Heart left ventricle (tissue), 16 donors: ENCODE results near the gene GABBR2. TPM values are rescaled to one million over a fixed set of nuclear protein-coding genes. Genes with fewer than 3 reads are reported as not detected.

Source experiments
- ATAC-seq, 4 donors: fragments of 200-7000 bp; cut with Tn5 transposase; one replicate each; pipeline ENCODE4 v1.9.1; 2020 to 2022; ENCODE audit warnings: moderate library complexity in 4 of 4, mild to moderate bottlenecking in 3 of 4, moderate number of reproducible peaks in 1 of 4
- DNase-seq, 5 donors: peaks; one replicate each; pipeline ENCODE4 v3.0.0-alpha.2; 2020
- H3K27ac ChIP-seq, 12 donors: fragments of 200-600 bp; sonication (generic) in 4 of 12; one replicate each; pipeline versions ENCODE4 v1.5.0 to v1.8.0; 2016 to 2022; ENCODE audit warnings: mild to moderate bottlenecking in 2 of 12
- H3K27me3 ChIP-seq, 9 donors: fragments of 200-600 bp; sonication (generic) in 2 of 9; one replicate each; pipeline versions ENCODE4 v1.5.1 to v1.8.0; 2016 to 2022; ENCODE audit warnings: mild to moderate bottlenecking in 3 of 9
- H3K36me3 ChIP-seq, 9 donors: fragments of 200-600 bp; sonication (generic) in 2 of 9; one replicate each; pipeline versions ENCODE4 v1.5.0 to v1.8.0; 2018 to 2022; ENCODE audit warnings: mild to moderate bottlenecking in 2 of 9
- H3K4me1 ChIP-seq, 12 donors: fragments of 200-600 bp; sonication (generic) in 4 of 12; one replicate each; pipeline versions ENCODE4 v1.5.0 to v1.8.0; 2016 to 2022; ENCODE audit warnings: mild to moderate bottlenecking in 3 of 12
- H3K4me3 ChIP-seq, 12 donors: fragments of 200-600 bp; sonication (generic) in 4 of 12; one replicate each; pipeline versions ENCODE4 v1.5.0 to v1.8.0; 2017 to 2022; ENCODE audit warnings: mild to moderate bottlenecking in 9 of 12, moderate library complexity in 4 of 12
- H3K9me3 ChIP-seq, 12 donors: fragments of 200-600 bp; sonication (generic) in 4 of 12; one replicate each; pipeline versions ENCODE4 v1.5.0 to v1.8.0; 2016 to 2022; ENCODE audit warnings: mild to moderate bottlenecking in 1 of 12
- POLR2A ChIP-seq, 2 donors: fragments of 450-650 bp; IDR thresholded peaks; one replicate each; pipeline ENCODE4 v1.6.1; 2017; ENCODE audit warnings: antibody characterized with exemption in 2 of 2, mild to moderate bottlenecking in 2 of 2, moderate library complexity in 2 of 2
- WGBS, 4 donors: extraction: QIAGEN DNeasy Blood & Tissue Kit in 2 of 4; methylation state at CpG; one replicate each; pipeline versions ENCODE4 v1.1.5 to v1.1.7; 2013 to 2018; 5-methylcytosine and 5-hydroxymethylcytosine counted together
- intact Hi-C, 10 donors: fragments of 100-400 bp; cut with DNase I; formaldehyde crosslinking; loops; one replicate each; pipeline versions ENCODE4 v1.11.1 to v1.14.2; 2022
- polyA plus RNA-seq, 2 donors: library from polyadenylated mRNA; stranded (reverse); fragments of 200-250 nt; gene quantifications; one replicate each; pipeline ENCODE4 v1.2.3, GENCODE V29; 2013
- total RNA-seq, 9 donors: library from RNA; depleted of rRNA in 2 of 9; stranded (reverse); fragments of >200 nt in 2 of 9; fragmentation: NEBNext Ultra II Directional in 3 of 9; extraction: Animal tissue kit (Norgen Biotek cat#: 25700) in 3 of 9; gene quantifications; one replicate each; pipeline versions ENCODE4 v1.1.0 to v1.2.4, GENCODE V29; 2016 to 2023
- TF ChIP-seq, protein P1 (sequence below), 12 donors: fragments of 200-600 bp; sonication (generic) in 4 of 12; IDR thresholded peaks; one replicate each; pipeline versions ENCODE4 v1.5.0 to v1.8.0; 2018 to 2022; ENCODE audit warnings: antibody characterized with exemption in 12 of 12, mild to moderate bottlenecking in 5 of 12
- donor health status: ischemic (EF 13 %, LVEDD 7.1; RV severe dilation, severe dysfunction).
- donor health status: healthy with polysubstance abuse.
- donor health status: DM: no; HTN: yes; CAD: no.
- donor health status: DM: no; HTN: no; CAD: no.
- donor health status: ischemic (EF 25% LVEDD 6.9; RV normal size, moderate dysfunction).
- donor health status: ischemic (EF 25% LVEDD 5.7; RV mildly dilated, moderate dysfunction).
- donor health status: healthy.
- donor health status: DM: yes; HTN: yes; CAD: no.
- donor health status: ischemic (EF 35%, LVEDD 5.7; RV mildly dilated, moderate dysfunction).
- donor health status: nonischemic (EF 11% LVEDD 7.7; RV severe dilation, severe dysfunction).
- donor health status: DM: yes; HTN: yes; CAD: no.
- donor health status: PGD.
- donor health status: ischemic (EF 29% LVEDD 5.4; RV normal size, mild dysfunction).
- donor health status: nonischemic (EF 23%, LVEDD 6.1; RV moderate dilation, normal function).

The GABBR2 gene
- total and polyA plus RNA-seq, 11 donors: 0.11 to 3.4 (median 0.58) TPM

DNA sequence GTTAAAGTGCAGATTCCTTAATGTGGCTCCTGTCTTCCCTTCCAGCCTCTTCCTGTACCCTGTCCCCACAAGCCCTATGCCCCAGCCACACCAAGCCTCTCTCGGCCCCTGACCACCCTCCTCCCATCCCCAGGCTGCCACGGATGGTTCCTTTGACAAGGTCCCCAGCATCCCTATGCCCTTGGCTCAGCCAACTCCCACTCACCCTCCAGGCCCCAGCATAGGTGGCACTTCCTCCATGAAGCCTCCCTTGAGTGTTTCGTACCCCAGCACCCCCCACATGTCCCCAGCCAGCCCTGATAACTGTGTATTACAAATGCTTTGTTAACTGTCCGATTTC, 337.8 kb downstream of the GABBR2 start:
- H3K4me1 ChIP-seq: peaks cover 0 to 6% (median 0%) of the 10 kb centered on the region in 12 donors
- peaks cover 0 to 9% (median 0%) of the 10 kb centered on the region in 9 donors for H3K27me3 ChIP-seq
- H3K9me3 ChIP-seq: peaks cover 0 to 6% (median under 1%) of the 10 kb centered on the region in 12 donors
- no peak for ATAC-seq
- no peak overlapping the region for H3K27ac ChIP-seq
- TF ChIP-seq, protein P1, sequence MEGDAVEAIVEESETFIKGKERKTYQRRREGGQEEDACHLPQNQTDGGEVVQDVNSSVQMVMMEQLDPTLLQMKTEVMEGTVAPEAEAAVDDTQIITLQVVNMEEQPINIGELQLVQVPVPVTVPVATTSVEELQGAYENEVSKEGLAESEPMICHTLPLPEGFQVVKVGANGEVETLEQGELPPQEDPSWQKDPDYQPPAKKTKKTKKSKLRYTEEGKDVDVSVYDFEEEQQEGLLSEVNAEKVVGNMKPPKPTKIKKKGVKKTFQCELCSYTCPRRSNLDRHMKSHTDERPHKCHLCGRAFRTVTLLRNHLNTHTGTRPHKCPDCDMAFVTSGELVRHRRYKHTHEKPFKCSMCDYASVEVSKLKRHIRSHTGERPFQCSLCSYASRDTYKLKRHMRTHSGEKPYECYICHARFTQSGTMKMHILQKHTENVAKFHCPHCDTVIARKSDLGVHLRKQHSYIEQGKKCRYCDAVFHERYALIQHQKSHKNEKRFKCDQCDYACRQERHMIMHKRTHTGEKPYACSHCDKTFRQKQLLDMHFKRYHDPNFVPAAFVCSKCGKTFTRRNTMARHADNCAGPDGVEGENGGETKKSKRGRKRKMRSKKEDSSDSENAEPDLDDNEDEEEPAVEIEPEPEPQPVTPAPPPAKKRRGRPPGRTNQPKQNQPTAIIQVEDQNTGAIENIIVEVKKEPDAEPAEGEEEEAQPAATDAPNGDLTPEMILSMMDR (IDR thresholded peaks at IDR 0.05): no peak
- TF ChIP-seq POLR2A (IDR thresholded peaks at IDR 0.05): no peak
- DNase-seq: no peak
- H3K36me3 ChIP-seq: no peaks in the 10 kb centered on the region
- H3K4me3 ChIP-seq: no peak overlapping the region
- intact Hi-C loops: no loop called here
- WGBS, 4 donors: 82 to 97% (median 88%) methylated on average over 4 of the region's 4 CpGs

DNA sequence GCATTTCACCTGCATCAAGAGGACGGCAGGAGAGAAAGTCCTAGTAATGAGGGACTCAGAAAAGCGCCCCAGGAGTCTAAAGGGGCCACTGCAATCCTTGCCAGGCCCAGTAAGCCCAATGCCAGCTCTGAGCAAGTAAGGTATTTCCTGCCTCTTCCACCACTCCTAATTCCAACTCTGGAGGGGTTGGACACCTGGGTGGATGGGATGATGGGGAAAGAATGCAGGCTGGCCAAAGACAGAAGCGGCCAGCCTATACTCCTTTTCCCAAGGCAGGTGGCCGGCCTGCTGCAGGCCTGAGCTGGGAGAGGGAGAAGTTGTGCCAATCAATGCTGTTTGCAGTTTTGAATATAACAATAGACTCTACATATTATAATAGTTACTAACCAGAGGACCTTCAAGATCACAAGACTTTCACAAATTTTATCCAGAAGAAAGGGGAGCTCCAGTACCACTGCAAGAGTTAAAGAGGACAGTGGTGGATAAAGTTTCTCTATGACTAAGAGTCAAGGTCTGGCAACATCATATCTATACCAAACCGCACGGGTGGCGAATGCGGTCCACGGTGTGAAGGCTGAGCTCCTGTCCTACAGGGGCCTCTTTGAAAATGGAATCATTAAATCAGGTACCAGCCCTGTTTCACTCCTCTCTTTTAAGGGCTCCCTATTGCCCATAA, 338.3 kb downstream of the GABBR2 start:
- intact Hi-C loops: no loop called here
- H3K27me3 ChIP-seq: peaks cover 0 to 9% (median 0%) of the 10 kb centered on the region in 9 donors
- peaks cover 0 to 11% (median 5%) of the 10 kb centered on the region in 12 donors for H3K9me3 ChIP-seq
- WGBS, 4 donors: 89 to 95% (median 93%) methylated on average over 9 of the region's 9 CpGs
- H3K27ac ChIP-seq: no peak overlapping the region
- TF ChIP-seq, protein P1 (IDR thresholded peaks at IDR 0.05): no peak
- TF ChIP-seq POLR2A (IDR thresholded peaks at IDR 0.05): no peak
- peaks cover 0 to 6% (median 0%) of the 10 kb centered on the region in 12 donors for H3K4me1 ChIP-seq
- no peak for DNase-seq
- H3K36me3 ChIP-seq: no peaks in the 10 kb centered on the region
- ATAC-seq: no peak
- H3K4me3 ChIP-seq: no peak overlapping the region

DNA sequence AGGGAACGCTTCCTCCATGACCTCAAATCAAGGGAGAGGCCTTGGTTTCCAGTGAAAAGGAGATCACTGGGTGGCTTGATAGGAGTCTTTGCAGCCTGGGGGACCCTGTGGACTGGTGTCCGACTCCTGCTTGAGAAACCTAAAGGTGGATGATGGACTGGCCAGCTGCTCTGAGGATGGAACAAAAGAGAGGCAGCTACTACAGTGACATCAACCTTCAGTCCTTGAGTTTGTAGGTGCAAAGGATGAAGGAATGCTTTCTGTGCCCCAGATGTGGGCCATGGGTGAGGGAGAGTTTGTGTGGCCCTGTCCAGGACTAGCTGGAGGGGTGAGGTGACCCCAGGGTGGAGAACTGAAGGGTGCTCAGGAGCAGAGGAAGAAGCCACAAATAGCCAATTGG, 338.8 kb downstream of the GABBR2 start:
- TF ChIP-seq, protein P1 (IDR thresholded peaks at IDR 0.05): no peak
- TF ChIP-seq POLR2A (IDR thresholded peaks at IDR 0.05): no peak
- 90 to 95% (median 91%) methylated on average over 2 of the region's 2 CpGs for WGBS, 4 donors
- ATAC-seq: no peak
- Histone ChIP-seq H3K4me3 (no peak overlapping the region), H3K4me1 (peaks cover 0 to 6% (median 0%) of the 10 kb centered on the region in 12 donors), H3K9me3 (peaks cover 0 to 16% (median 9%) of the 10 kb centered on the region in 12 donors), H3K27ac (no peak overlapping the region), H3K36me3 (no peaks in the 10 kb centered on the region), H3K27me3 (peaks cover 0 to 9% (median 0%) of the 10 kb centered on the region in 9 donors)
- no peak for DNase-seq
- intact Hi-C loops: loop anchor here in 1 of 10 donors (5.0 kb wide), 1 partner anchor 53 kb away; no protein-coding TSS in a partner anchor

DNA sequence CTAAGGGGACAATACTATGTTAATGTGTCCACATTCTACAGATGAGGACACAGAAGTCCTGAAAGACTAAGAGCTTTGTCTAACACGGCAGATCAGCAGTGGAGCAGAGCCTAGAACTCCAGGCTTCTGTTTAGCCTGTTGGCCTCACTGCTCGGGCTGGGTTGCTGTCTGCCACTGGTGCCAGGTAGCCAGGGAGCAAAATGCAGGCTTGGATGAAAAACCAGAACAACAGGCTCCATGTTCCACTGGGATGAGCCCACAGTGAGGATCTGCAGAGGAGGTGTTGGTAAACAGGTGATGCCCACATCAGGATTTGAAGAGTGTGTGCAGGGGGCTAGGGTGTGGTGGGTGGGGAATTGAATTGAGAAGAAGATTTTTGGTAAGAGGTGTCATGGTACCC, 339.3 kb downstream of the GABBR2 start:
- H3K36me3 ChIP-seq: no peaks in the 10 kb centered on the region
- no peak overlapping the region for H3K4me3 ChIP-seq
- H3K4me1 ChIP-seq: peaks cover 0 to 3% (median 0%) of the 10 kb centered on the region in 12 donors
- no peak overlapping the region for H3K27ac ChIP-seq
- 81 to 89% (median 86%) methylated on average over 2 of the region's 2 CpGs for WGBS, 4 donors
- H3K27me3 ChIP-seq: peaks cover 0 to 9% (median 0%) of the 10 kb centered on the region in 9 donors
- no peak for TF ChIP-seq POLR2A (IDR thresholded peaks at IDR 0.05)
- TF ChIP-seq, protein P1 (IDR thresholded peaks at IDR 0.05): no peak
- H3K9me3 ChIP-seq: peaks cover 0 to 20% (median 10%) of the 10 kb centered on the region in 12 donors
- intact Hi-C loops: loop anchor here in 1 of 10 donors (5.0 kb wide), 1 partner anchor 52 kb away; no protein-coding TSS in a partner anchor
- DNase-seq: no peak
- ATAC-seq: no peak
